WTC11 (cell line): ENCODE data around the gene FGR. TPM values are rescaled to one million over a fixed set of nuclear protein-coding genes. Genes with fewer than 3 reads are reported as not detected.
A peak's percentile ranks its signal among the peaks of the same experiment; 100 is the strongest.

ENCODE experiments used
- ATAC-seq: fragments of 200-7000 bp; cut with Tn5 transposase; 2 replicates; pipeline ENCODE4 v1.10.0; 2021; ENCODE audit warnings: mild to moderate bottlenecking, moderate library complexity
- CTCF ChIA-PET: fragments of 300-600 bp; sonication (Branson Sonifier 250); formaldehyde crosslinking; loops from one replicate; lab custom pipeline; 2021; ENCODE audit warnings: antibody characterized with exemption; lab: Charles Lee
- POLR2A ChIA-PET: fragments of 350-600 bp; sonication (Branson Sonifier 250); formaldehyde crosslinking; loops from one replicate; lab custom pipeline; 2021; ENCODE audit warnings: antibody characterized with exemption; lab: Charles Lee
- DNase-seq: peaks from one replicate; pipeline ENCODE4 v3.0.0; 2021; ENCODE audit warnings: low spot score
- H3K27ac Mint-ChIP-seq: 2 replicates; pipeline ENCODE4 v1.8.0; 2021; ENCODE audit warnings: mixed read lengths
- H3K27me3 Mint-ChIP-seq: 2 replicates; pipeline ENCODE4 v1.8.0; 2021; ENCODE audit warnings: low read depth, mild to moderate bottlenecking, moderate library complexity, mixed read lengths
- H3K36me3 Mint-ChIP-seq: 2 replicates; pipeline ENCODE4 v1.8.0; 2021; ENCODE audit warnings: mixed read lengths
- H3K4me1 Mint-ChIP-seq: 2 replicates; pipeline ENCODE4 v1.8.0; 2022; ENCODE audit warnings: mixed read lengths
- H3K4me3 Mint-ChIP-seq: 2 replicates; pipeline ENCODE4 v1.8.0; 2021; ENCODE audit warnings: mild to moderate bottlenecking, moderate library complexity, mixed read lengths
- H3K9me3 Mint-ChIP-seq: 2 replicates; pipeline ENCODE4 v1.8.0; 2021; ENCODE audit warnings: mixed read lengths
- CBFB ChIP-seq: sonication (generic); formaldehyde crosslinking; IDR thresholded peaks from 2 replicates; pipeline ENCODE4 v1.8.1; 2022; ENCODE audit warnings: mild to moderate bottlenecking, low read depth, missing genetic modification reagents
- E2F4 ChIP-seq: sonication (generic); formaldehyde crosslinking; IDR thresholded peaks from 2 replicates; pipeline ENCODE4 v1.8.1; 2022; ENCODE audit warnings: low read depth, mild to moderate bottlenecking, moderate library complexity, missing genetic modification reagents, borderline replicate concordance
- FOXP4 ChIP-seq: sonication (generic); formaldehyde crosslinking; IDR thresholded peaks from 2 replicates; pipeline ENCODE4 v1.8.0; 2022; ENCODE audit warnings: mild to moderate bottlenecking, missing genetic modification reagents
- GRHL2 ChIP-seq: fragments of 250-450 bp; sonication (Bioruptor Pico); IDR thresholded peaks from 2 replicates; pipeline ENCODE4 v1.8.0; 2022; ENCODE audit warnings: mild to moderate bottlenecking, moderate library complexity; ENCODE audit not compliant: insufficient replicate concordance, severe bottlenecking
- HMGA2 ChIP-seq: fragments of 250-450 bp; sonication (Bioruptor Pico); IDR thresholded peaks from 2 replicates; pipeline ENCODE4 v1.4.0; 2021; ENCODE audit warnings: mild to moderate bottlenecking, moderate library complexity
- JAZF1 ChIP-seq: fragments of 250-450 bp; sonication (Bioruptor Pico); IDR thresholded peaks from 2 replicates; pipeline ENCODE4 v1.9.0; 2021; ENCODE audit warnings: moderate library complexity, mild to moderate bottlenecking, inconsistent platforms
- JUN ChIP-seq: sonication (generic); formaldehyde crosslinking; IDR thresholded peaks from 2 replicates; pipeline ENCODE4 v1.8.0; 2023; ENCODE audit warnings: mild to moderate bottlenecking, missing genetic modification reagents
- MLX ChIP-seq: sonication (generic); formaldehyde crosslinking; IDR thresholded peaks from 2 replicates; pipeline ENCODE4 v1.8.1; 2023; ENCODE audit warnings: mild to moderate bottlenecking, missing genetic modification reagents, moderate library complexity
- NFATC4 ChIP-seq: fragments of 250-450 bp; sonication (Bioruptor Pico); IDR thresholded peaks from 2 replicates; pipeline ENCODE4 v1.9.0; 2021; ENCODE audit warnings: mild to moderate bottlenecking
- NFYB ChIP-seq: sonication (generic); formaldehyde crosslinking; conservative IDR thresholded peaks from 2 replicates; pipeline ENCODE4 v1.8.0; 2022; ENCODE audit warnings: low read depth, missing genetic modification reagents
- SMAD4 ChIP-seq: sonication (generic); formaldehyde crosslinking; IDR thresholded peaks from 2 replicates; pipeline ENCODE4 v1.8.0; 2022; ENCODE audit warnings: mild to moderate bottlenecking, missing genetic modification reagents
- SP1 ChIP-seq: sonication (generic); formaldehyde crosslinking; conservative IDR thresholded peaks from 2 replicates; pipeline ENCODE4 v1.8.1; 2022; ENCODE audit warnings: missing genetic modification reagents
- STAT6 ChIP-seq: sonication (generic); formaldehyde crosslinking; conservative IDR thresholded peaks from 2 replicates; pipeline ENCODE4 v1.8.1; 2023; ENCODE audit warnings: mild to moderate bottlenecking, low read depth, missing genetic modification reagents, moderate library complexity
- ZBTB21 ChIP-seq: sonication (generic); formaldehyde crosslinking; IDR thresholded peaks from 2 replicates; pipeline ENCODE4 v1.8.1; 2023; ENCODE audit warnings: mild to moderate bottlenecking, missing genetic modification reagents, borderline replicate concordance
- ZNF121 ChIP-seq: sonication (generic); formaldehyde crosslinking; IDR thresholded peaks from 2 replicates; pipeline ENCODE4 v1.8.0; 2023; ENCODE audit warnings: missing genetic modification reagents
- total RNA-seq: library from RNA; stranded (reverse); gene quantifications from 3 replicates; pipeline ENCODE4 v1.2.3, GENCODE V29; 2021
- TF ChIP-seq, protein P1 (sequence below): fragments of 250-450 bp; sonication (Bioruptor Pico); IDR thresholded peaks from 2 replicates; pipeline ENCODE4 v1.9.0; 2021; ENCODE audit warnings: mild to moderate bottlenecking
- TF ChIP-seq, protein P2 (sequence below): sonication (generic); formaldehyde crosslinking; IDR thresholded peaks from 2 replicates; pipeline ENCODE4 v1.8.1; 2023; ENCODE audit warnings: mild to moderate bottlenecking, missing genetic modification reagents

FGR gene
- total RNA-seq, 1 experiment from 2014 or later, result 0.77 TPM

DNA sequence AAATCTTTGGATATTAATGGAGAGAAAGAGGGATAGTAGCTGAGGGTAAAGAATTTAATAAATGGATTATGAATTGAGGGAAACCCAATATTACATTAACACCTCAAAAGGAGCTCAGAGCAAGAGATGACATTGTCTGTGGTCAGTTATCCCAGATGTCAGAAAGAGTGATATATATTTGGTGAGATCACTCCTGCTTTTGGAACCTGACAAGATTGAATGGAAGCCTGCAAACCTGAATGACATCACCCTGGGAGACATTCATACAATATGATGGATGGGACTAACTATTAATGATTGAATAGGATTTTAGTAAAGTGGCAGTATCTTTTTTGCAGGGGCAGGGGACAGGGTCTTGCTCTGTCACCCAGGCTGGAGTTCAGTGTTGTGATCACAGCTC is 43.8 kb upstream of the FGR start:
- peaks cover 52% of the 10 kb centered on the region for H3K9me3 Mint-ChIP-seq
- no peak for TF ChIP-seq CBFB
- no peak for TF ChIP-seq MLX (CRISPR knock-in tag)
- TF ChIP-seq JUN, result no peak
- TF ChIP-seq STAT6 (CRISPR knock-in tag), result no peak
- no peak for TF ChIP-seq JAZF1
- TF ChIP-seq, protein P1, sequence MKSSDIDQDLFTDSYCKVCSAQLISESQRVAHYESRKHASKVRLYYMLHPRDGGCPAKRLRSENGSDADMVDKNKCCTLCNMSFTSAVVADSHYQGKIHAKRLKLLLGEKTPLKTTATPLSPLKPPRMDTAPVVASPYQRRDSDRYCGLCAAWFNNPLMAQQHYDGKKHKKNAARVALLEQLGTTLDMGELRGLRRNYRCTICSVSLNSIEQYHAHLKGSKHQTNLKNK, result no peak
- no peak for TF ChIP-seq NFYB (CRISPR knock-in tag)
- no peak for TF ChIP-seq FOXP4 (CRISPR knock-in tag)
- TF ChIP-seq, protein P2, sequence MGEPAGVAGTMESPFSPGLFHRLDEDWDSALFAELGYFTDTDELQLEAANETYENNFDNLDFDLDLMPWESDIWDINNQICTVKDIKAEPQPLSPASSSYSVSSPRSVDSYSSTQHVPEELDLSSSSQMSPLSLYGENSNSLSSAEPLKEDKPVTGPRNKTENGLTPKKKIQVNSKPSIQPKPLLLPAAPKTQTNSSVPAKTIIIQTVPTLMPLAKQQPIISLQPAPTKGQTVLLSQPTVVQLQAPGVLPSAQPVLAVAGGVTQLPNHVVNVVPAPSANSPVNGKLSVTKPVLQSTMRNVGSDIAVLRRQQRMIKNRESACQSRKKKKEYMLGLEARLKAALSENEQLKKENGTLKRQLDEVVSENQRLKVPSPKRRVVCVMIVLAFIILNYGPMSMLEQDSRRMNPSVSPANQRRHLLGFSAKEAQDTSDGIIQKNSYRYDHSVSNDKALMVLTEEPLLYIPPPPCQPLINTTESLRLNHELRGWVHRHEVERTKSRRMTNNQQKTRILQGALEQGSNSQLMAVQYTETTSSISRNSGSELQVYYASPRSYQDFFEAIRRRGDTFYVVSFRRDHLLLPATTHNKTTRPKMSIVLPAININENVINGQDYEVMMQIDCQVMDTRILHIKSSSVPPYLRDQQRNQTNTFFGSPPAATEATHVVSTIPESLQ (CRISPR knock-in tag), result no peak
- no peak for TF ChIP-seq SMAD4 (CRISPR knock-in tag)
- TF ChIP-seq E2F4 (CRISPR knock-in tag), result no peak
- TF ChIP-seq HMGA2 (CRISPR knock-in tag), result no peak
- TF ChIP-seq NFATC4 (CRISPR knock-in tag), result no peak
- no peak for TF ChIP-seq ZBTB21 (CRISPR knock-in tag)
- TF ChIP-seq SP1 (CRISPR knock-in tag), result no peak
- no peak for TF ChIP-seq GRHL2 (CRISPR knock-in tag)
- POLR2A ChIA-PET, result no interaction called here

GRCh38 chr1:27676410-27676809 is 41.4 kb upstream of the FGR start:
- DNase-seq (no peak), ATAC-seq (no peak)
- CTCF ChIA-PET, result no interaction called here
- POLR2A ChIA-PET, result interaction anchor here (0.5 kb wide), 1 partner anchor 33 kb away, joined by 6 read pairs; no protein-coding TSS in a partner anchor
- Mint-ChIP-seq H3K27ac (no peak overlapping the region), H3K9me3 (peaks cover 31% of the 10 kb centered on the region), H3K27me3 (peaks cover 5% of the 10 kb centered on the region), H3K36me3 (peaks cover 15% of the 10 kb centered on the region), H3K4me1 (peaks cover 8% of the 10 kb centered on the region), H3K4me3 (no peak overlapping the region)
- TF ChIP-seq NFYB (CRISPR knock-in tag) (no peak), ZNF121 (peak; percentile 4; the same call in 1 of the 2 replicates)

More for the DNA sequence above, 43.8 kb upstream of the FGR start:
- Mint-ChIP-seq H3K27me3 (peaks cover 14% of the 10 kb centered on the region), H3K27ac (no peak overlapping the region), H3K4me3 (no peak overlapping the region), H3K36me3 (peaks cover 25% of the 10 kb centered on the region), H3K4me1 (no peaks in the 10 kb centered on the region)
- CTCF ChIA-PET, result interaction anchor here (1.0 kb wide), 1 partner anchor 9 kb away, joined by 3 read pairs; no protein-coding TSS in a partner anchor
- no peak for DNase-seq
- ATAC-seq, result no peak
